MCF 10A (cell line): ENCODE data around the gene FARSB. TPM values are rescaled to one million over a fixed set of nuclear protein-coding genes. Genes with fewer than 3 reads are reported as not detected.

Experiments used
- BruUV-seq: library from RNA; stranded (reverse); fragments of 400-500 nt; replicated peaks from 2 replicates; lab custom pipeline; 2021; lab: Mats Ljungman, UMichigan
- CTCF ChIA-PET: fragments of 300-600 bp; sonication (Branson Sonifier 250); formaldehyde crosslinking; extraction: SDS; loops from one replicate; lab custom pipeline; 2021; ENCODE audit warnings: antibody characterized with exemption, inconsistent platforms; lab: Yijun Ruan, JAX
- POLR2A ChIA-PET: fragments of 300-600, 350-650 bp; sonication (Branson Sonifier 250); formaldehyde crosslinking; extraction: SDS; loops from one replicate; lab custom pipeline; 2020; ENCODE audit warnings: antibody characterized with exemption, inconsistent platforms; lab: Yijun Ruan, JAX
- DNase-seq: peaks from one replicate; pipeline ENCODE4 v3.0.0-alpha.2; 2018; ENCODE audit not compliant: unreplicated experiment
- H3K27ac Mint-ChIP-seq: one replicate; pipeline ENCODE4 v1.8.0; 2022; ENCODE audit warnings: mild to moderate bottlenecking, low read depth, mixed read lengths; ENCODE audit not compliant: unreplicated experiment
- H3K27me3 Mint-ChIP-seq: one replicate; pipeline ENCODE4 v1.8.0; 2022; ENCODE audit warnings: mixed read lengths; ENCODE audit not compliant: insufficient read depth, unreplicated experiment
- H3K36me3 Mint-ChIP-seq: one replicate; pipeline ENCODE4 v1.8.0; 2022; ENCODE audit warnings: mild to moderate bottlenecking, moderate library complexity, mixed read lengths; ENCODE audit not compliant: insufficient read depth, unreplicated experiment
- H3K4me1 Mint-ChIP-seq: one replicate; pipeline ENCODE4 v1.8.0; 2022; ENCODE audit warnings: mixed read lengths; ENCODE audit not compliant: insufficient read depth, unreplicated experiment
- H3K4me3 Mint-ChIP-seq: one replicate; pipeline ENCODE4 v1.8.0; 2022; ENCODE audit warnings: mild to moderate bottlenecking, moderate library complexity, mixed read lengths; ENCODE audit not compliant: unreplicated experiment
- H3K9me3 Mint-ChIP-seq: one replicate; pipeline ENCODE4 v1.8.0; 2022; ENCODE audit warnings: mixed read lengths; ENCODE audit not compliant: unreplicated experiment
- CTCF ChIP-seq: fragments of 200-600 bp; IDR thresholded peaks from one replicate; pipeline ENCODE4 v1.8.0; 2022; ENCODE audit warnings: antibody characterized with exemption, mild to moderate bottlenecking; ENCODE audit not compliant: unreplicated experiment
- intact Hi-C: fragments of 100-400 bp; cut with micrococcal nuclease; formaldehyde crosslinking; loops from 2 replicates; pipeline ENCODE4 v1.14.1; 2022
- total RNA-seq: library from RNA; stranded (reverse); gene quantifications from 2 replicates; pipeline ENCODE4 v1.2.3, GENCODE V29; 2022

FARSB gene
- total RNA-seq, 1 experiment from 2014 or later: 70.3 TPM

DNA sequence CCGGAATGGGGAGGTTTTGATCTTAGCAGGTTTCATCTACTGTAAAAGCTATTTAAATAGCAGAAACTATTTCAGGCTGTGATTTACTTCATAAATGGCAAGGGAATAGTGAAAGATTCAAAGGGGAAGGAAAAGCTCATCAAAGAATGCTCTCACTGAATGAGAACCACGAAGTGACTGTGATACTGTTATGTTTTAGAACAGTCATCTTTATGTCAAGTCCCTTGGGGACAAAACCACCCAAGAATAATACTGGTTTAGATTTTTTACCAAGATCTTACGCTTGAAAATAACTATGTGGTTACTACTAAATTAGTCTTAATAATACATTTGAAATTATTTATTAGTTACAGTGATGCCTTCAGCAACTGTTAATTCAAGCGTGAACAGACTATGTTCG lies 28.1 kb downstream of the FARSB start:
- TF ChIP-seq CTCF: no peak
- BruUV-seq: no TSS peak
- no peaks in the 10 kb centered on the region for H3K9me3 Mint-ChIP-seq
- no peak overlapping the region for H3K4me3 Mint-ChIP-seq
- H3K27ac Mint-ChIP-seq: no peak overlapping the region
- POLR2A ChIA-PET: no interaction called here
- H3K4me1 Mint-ChIP-seq: no peaks in the 10 kb centered on the region
- no peaks in the 10 kb centered on the region for H3K27me3 Mint-ChIP-seq
- H3K36me3 Mint-ChIP-seq: peaks cover 86% of the 10 kb centered on the region
- DNase-seq: no peak
- intact Hi-C loops: no loop called here
- CTCF ChIA-PET: interaction anchor here (0.6 to 1.5 kb wide), 3 partner anchors 13 to 602 kb away, joined by 3 to 5 read pairs (median 4); no protein-coding TSS in a partner anchor

- intact Hi-C loops: no loop called here
- H3K4me3 Mint-ChIP-seq: no peak overlapping the region
- no peak for TF ChIP-seq CTCF
- no peaks in the 10 kb centered on the region for H3K4me1 Mint-ChIP-seq
- H3K27ac Mint-ChIP-seq: peak overlapping the region; percentile 49
- no peak for DNase-seq
- no peaks in the 10 kb centered on the region for H3K27me3 Mint-ChIP-seq
- BruUV-seq: no TSS peak
- no peaks in the 10 kb centered on the region for H3K9me3 Mint-ChIP-seq
- ChIA-PET POLR2A (interaction anchor here (0.8 to 1.5 kb wide), 5 partner anchors 9 to 29 kb away, joined by 3 to 7 read pairs (median 3); no protein-coding TSS in a partner anchor), CTCF (interaction anchor here (1.1 to 1.8 kb wide), 3 partner anchors 9 to 599 kb away, joined by 4 to 5 read pairs (median 4); no protein-coding TSS in a partner anchor)
- peaks cover 86% of the 10 kb centered on the region for H3K36me3 Mint-ChIP-seq
Measured at GRCh38 chr2:222623756-222624309, 32.1 kb downstream of the FARSB start.

DNA sequence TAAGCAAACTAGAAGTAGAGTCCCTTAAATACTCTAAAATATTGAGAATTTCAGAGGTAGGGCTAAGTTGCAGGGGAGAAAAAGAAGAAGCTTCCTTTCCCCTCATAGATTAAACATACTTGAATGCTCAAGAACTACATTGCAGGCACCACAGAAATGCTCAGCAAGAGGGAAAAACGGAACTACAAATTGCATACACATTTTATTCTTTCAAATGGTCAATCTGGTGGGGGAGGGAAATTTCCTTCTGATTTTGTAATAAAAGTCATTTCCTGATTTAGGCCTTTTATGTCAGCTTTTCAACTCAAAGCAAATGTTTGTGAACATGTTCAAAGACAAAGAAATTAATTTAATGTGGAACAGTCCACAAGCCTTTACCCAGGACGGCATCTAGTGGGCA lies 33.0 kb downstream of the FARSB start:
- Mint-ChIP-seq H3K36me3 (peaks cover 91% of the 10 kb centered on the region), H3K4me3 (no peak overlapping the region), H3K27ac (no peak overlapping the region), H3K9me3 (no peaks in the 10 kb centered on the region), H3K4me1 (no peaks in the 10 kb centered on the region), H3K27me3 (no peaks in the 10 kb centered on the region)
- intact Hi-C loops: no loop called here
- no TSS peak for BruUV-seq
- ChIA-PET CTCF (interaction anchor here (1.4 to 1.8 kb wide), 2 partner anchors 9 to 305 kb away, joined by 4 to 5 read pairs; no protein-coding TSS in a partner anchor), POLR2A (interaction anchor here (0.6 to 1.5 kb wide), 5 partner anchors 12 to 33 kb away, joined by 3 to 7 read pairs (median 4); partner anchors contain the start of gene FARSB)
- DNase-seq: no peak
- no peak for TF ChIP-seq CTCF

DNA sequence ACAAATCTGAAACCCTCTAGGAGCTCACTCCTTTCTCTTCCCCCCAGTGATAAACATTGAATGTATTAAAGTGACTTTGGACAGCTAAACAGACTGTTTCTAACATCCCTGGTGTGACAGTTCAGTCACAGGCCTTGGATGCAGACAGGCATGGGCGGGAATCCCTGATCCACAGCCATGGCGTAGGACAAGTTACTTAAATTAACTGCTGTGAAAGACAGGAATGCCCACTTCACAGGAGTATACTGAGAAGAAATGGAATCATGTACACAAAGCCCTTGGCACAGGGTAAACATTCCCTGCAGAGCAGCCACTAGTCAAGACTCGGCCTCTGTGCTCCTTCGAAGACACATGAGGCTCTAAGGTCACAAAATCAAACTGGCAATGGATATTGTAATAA lies 34.0 kb downstream of the FARSB start:
- Mint-ChIP-seq H3K4me1 (no peaks in the 10 kb centered on the region), H3K9me3 (no peaks in the 10 kb centered on the region), H3K4me3 (no peak overlapping the region), H3K27ac (no peak overlapping the region), H3K36me3 (peaks cover 80% of the 10 kb centered on the region), H3K27me3 (no peaks in the 10 kb centered on the region)
- ChIA-PET CTCF (interaction anchor here (2.6 kb wide), 1 partner anchor 305 kb away, joined by 8 read pairs; no protein-coding TSS in a partner anchor), POLR2A (no interaction called here)
- BruUV-seq: no TSS peak
- intact Hi-C loops: no loop called here
- DNase-seq: no peak
- no peak for TF ChIP-seq CTCF
